ENCODE results near the gene PPFIBP1. TPM values are rescaled to one million over a fixed set of nuclear protein-coding genes. Genes with fewer than 3 reads are reported as not detected.

Gene PPFIBP1
- polyA plus RNA-seq, 1 of the 3 experiments (the other 2 are of a cell fraction), result 55.0 TPM

GRCh38 chr12:27547592-27547991, 23.6 kb downstream of the PPFIBP1 start:
- ChIA-PET POLR2A (no interaction called here), CTCF (no interaction called here)
- TF ChIP-seq FOSL2 (IDR thresholded peaks at IDR 0.05; ENCODE audit: borderline replicate concordance, low read depth) (no peak), TAF1 (IDR thresholded peaks at IDR 0.05; ENCODE audit: borderline replicate concordance, low read depth, low read length) (no peak), EP300 (IDR thresholded peaks at IDR 0.05; ENCODE audit: borderline replicate concordance in 1 of 2, low read depth in 1 of 2, low read length in 1 of 2) (no peak), MXI1 (IDR thresholded peaks at IDR 0.05; ENCODE audit: low read depth, low read length) (no peak), USF2 (IDR thresholded peaks at IDR 0.05; ENCODE audit: borderline replicate concordance, low read depth, low read length) (no peak)
- peaks cover 4 to 21% of the 10 kb centered on the region in 2 experiments for H3K36me3 ChIP-seq (replicated peaks in 1 of 2; ENCODE audit: control insufficient read depth in 1 of 2, insufficient read depth in 2 of 2, low read length in 1 of 2)
- H3K9ac ChIP-seq, result no peak overlapping the region
- 90% methylated on average over 5 of the region's 5 CpGs for WGBS (ENCODE audit: low lambda C conversion rate)
- H3K4me2 ChIP-seq, result 0 out of 2 replicates have a peak overlapping the region, but pooled peaks have one; percentile 16
- no peak overlapping the region for H2AFZ ChIP-seq (ENCODE audit: low read depth)
- peaks cover 9% of the 10 kb centered on the region; the same call in 1 of the 2 replicates for H4K20me1 ChIP-seq (ENCODE audit: insufficient read depth)
- peaks cover 51% of the 10 kb centered on the region for H3F3A ChIP-seq (replicated peaks; ENCODE audit: insufficient read depth)
- H3K79me2 ChIP-seq (ENCODE audit: insufficient read depth), result peaks cover 98% of the 10 kb centered on the region
- no peak overlapping the region for H3K4me3 ChIP-seq (ENCODE audit: low read depth in 2 of 2, low read length in 1 of 2)
- H3K27ac ChIP-seq (ENCODE audit: low read depth in 2 of 2, low read length in 1 of 2), result peak overlapping the region in 1 of 2 experiments; percentile 99; a peak in 2 of 4 replicates
- peaks cover 11 to 35% of the 10 kb centered on the region in 2 experiments for H3K4me1 ChIP-seq (ENCODE audit: control insufficient read depth in 1 of 2, insufficient read depth in 2 of 2, low read depth in 1 of 2, low read length in 1 of 2)
- no peaks in the 10 kb centered on the region for H3K9me3 ChIP-seq
- no peaks in the 10 kb centered on the region for H3K27me3 ChIP-seq (ENCODE audit: insufficient read depth)
- H3K9me2 ChIP-seq, result no peaks in the 10 kb centered on the region
- DNase-seq, result no peak

- peak overlapping the region; percentile 52; the same call in 1 of the 2 replicates for H3K9ac ChIP-seq
- peaks cover 11 to 33% of the 10 kb centered on the region in 2 experiments for H3K4me1 ChIP-seq (ENCODE audit: control insufficient read depth in 1 of 2, insufficient read depth in 2 of 2, low read depth in 1 of 2, low read length in 1 of 2)
- POLR2A ChIA-PET, result no interaction called here
- TF ChIP-seq MAX (IDR thresholded peaks at IDR 0.05; ENCODE audit: low read depth) (no peak), CHD2 (IDR thresholded peaks at IDR 0.05; ENCODE audit: low read length, partially characterized antibody) (no peak), NRF1 (IDR thresholded peaks at IDR 0.05; ENCODE audit: low read depth, low read length) (no peak), SMC3 (IDR thresholded peaks at IDR 0.05; ENCODE audit: low read depth, low read length) (no peak), USF1 (IDR thresholded peaks at IDR 0.05; ENCODE audit: borderline replicate concordance, low read depth) (no peak), ELF1 (IDR thresholded peaks at IDR 0.05) (no peak), EP300 (IDR thresholded peaks at IDR 0.05; ENCODE audit: borderline replicate concordance in 1 of 2, low read depth in 1 of 2, low read length in 1 of 2) (no peak), REST (IDR thresholded peaks at IDR 0.05; ENCODE audit: low read depth, low read length) (no peak), USF2 (IDR thresholded peaks at IDR 0.05; ENCODE audit: borderline replicate concordance, low read depth, low read length) (no peak), TEAD4 (IDR thresholded peaks at IDR 0.05; ENCODE audit: borderline replicate concordance, insufficient read depth) (no peak), IRF3 (IDR thresholded peaks at IDR 0.05; ENCODE audit: low read depth, low read length) (no peak)
- DNase-seq, result no peak
- H3F3A ChIP-seq (replicated peaks; ENCODE audit: insufficient read depth), result peaks cover 48% of the 10 kb centered on the region
- H3K9me3 ChIP-seq, result no peaks in the 10 kb centered on the region
- peak overlapping the region; percentile 77 to 99; a peak in 3 of 4 replicates for H3K27ac ChIP-seq (ENCODE audit: low read depth in 2 of 2, low read length in 1 of 2)
- no peaks in the 10 kb centered on the region for H3K9me2 ChIP-seq
- peaks cover 98% of the 10 kb centered on the region for H3K79me2 ChIP-seq (ENCODE audit: insufficient read depth)
- 84% methylated on average over 8 of the region's 8 CpGs for WGBS (ENCODE audit: low lambda C conversion rate)
- no peaks in the 10 kb centered on the region for H4K20me1 ChIP-seq (ENCODE audit: insufficient read depth)
- no peak overlapping the region for H3K4me3 ChIP-seq (ENCODE audit: low read depth in 2 of 2, low read length in 1 of 2)
- CTCF ChIA-PET, result no interaction called here
- H3K36me3 ChIP-seq (replicated peaks in 1 of 2; ENCODE audit: control insufficient read depth in 1 of 2, insufficient read depth in 2 of 2, low read length in 1 of 2), result peaks cover 4 to 18% of the 10 kb centered on the region in 2 experiments
- no peak overlapping the region for H2AFZ ChIP-seq (ENCODE audit: low read depth)
- peak overlapping the region; percentile 72 for H3K4me2 ChIP-seq
- no peaks in the 10 kb centered on the region for H3K27me3 ChIP-seq (ENCODE audit: insufficient read depth)
These were observed 24.5 kb downstream of the PPFIBP1 start for GRCh38 chr12:27548301-27549199.

Data from SK-N-SH (cell line).